Loucy (cell line): ENCODE data around the gene RAB7A.

ENCODE experiments used
- H2AFZ ChIP-seq: fragments of 200-600 bp; sonication (generic); 2 replicates; pipeline ENCODE4 v1.6.0; 2016; ENCODE audit warnings: antibody characterized with exemption, mild to moderate bottlenecking, low read length, moderate library complexity
- H3F3A ChIP-seq: fragments of 200-600 bp; 2 replicates; pipeline ENCODE4 v1.6.0; 2016; ENCODE audit warnings: antibody characterized with exemption, low read depth, mild to moderate bottlenecking
- H3K27me3 ChIP-seq: fragments of 200-600 bp; sonication (generic); 2 replicates; pipeline ENCODE4 v1.6.1; 2014; ENCODE audit warnings: low read length, mild to moderate bottlenecking; ENCODE audit not compliant: insufficient read depth, poor library complexity, severe bottlenecking
- H3K36me3 ChIP-seq: fragments of 200-600 bp; sonication (generic); 2 replicates; pipeline ENCODE4 v1.6.1; 2016; ENCODE audit warnings: low read length; ENCODE audit not compliant: insufficient read depth
- H3K4me1 ChIP-seq: fragments of 200-600 bp; sonication (generic); 2 replicates; pipeline ENCODE4 v1.5.1; 2014; ENCODE audit warnings: low read length, mild to moderate bottlenecking; ENCODE audit not compliant: insufficient read depth, poor library complexity, severe bottlenecking
- H3K4me2 ChIP-seq: fragments of 200-600 bp; sonication (generic); 2 replicates; pipeline ENCODE4 v1.6.0; 2014; ENCODE audit warnings: antibody characterized with exemption, low read length, low read depth, mild to moderate bottlenecking; ENCODE audit not compliant: poor library complexity, severe bottlenecking
- H3K4me3 ChIP-seq: fragments of 200-600 bp; sonication (generic); 2 replicates; pipeline ENCODE4 v1.5.1; 2014; ENCODE audit warnings: low read length, mild to moderate bottlenecking, mixed read lengths; ENCODE audit not compliant: poor library complexity, severe bottlenecking
- H3K79me2 ChIP-seq: fragments of 200-600 bp; sonication (generic); 2 replicates; pipeline ENCODE4 v1.6.1; 2014; ENCODE audit warnings: low read length; ENCODE audit not compliant: insufficient read depth
- H3K9ac ChIP-seq: fragments of 200-600 bp; sonication (generic); 2 replicates; pipeline ENCODE4 v1.6.0; 2014; ENCODE audit warnings: mild to moderate bottlenecking, low read depth, low read length, moderate library complexity; ENCODE audit not compliant: poor library complexity, severe bottlenecking
- H3K9me2 ChIP-seq: fragments of 200-600 bp; sonication (generic); replicated peaks from 2 replicates; pipeline ENCODE4 v1.6.1; 2016; ENCODE audit warnings: low read depth, low read length, mixed read lengths
- H3K9me3 ChIP-seq: fragments of 200-600 bp; sonication (generic); 2 replicates; pipeline ENCODE4 v1.6.1; 2014; ENCODE audit warnings: mild to moderate bottlenecking, antibody characterized with exemption, low read length, low read depth; ENCODE audit not compliant: insufficient read depth
- H4K20me1 ChIP-seq: fragments of 200-600 bp; sonication (generic); 2 replicates; pipeline ENCODE4 v1.6.0; 2014; ENCODE audit warnings: antibody characterized with exemption, low read length, mild to moderate bottlenecking; ENCODE audit not compliant: insufficient read depth, poor library complexity, severe bottlenecking
- EZH2phosphoT487 ChIP-seq: fragments of 200-600 bp; IDR thresholded peaks from 2 replicates; pipeline ENCODE4 v1.6.1; 2018; ENCODE audit warnings: antibody characterized with exemption, mild to moderate bottlenecking, moderate library complexity, borderline replicate concordance
- TF ChIP-seq, protein P1 (sequence below): fragments of 200-600 bp; sonication (generic); conservative IDR thresholded peaks from 2 replicates; pipeline ENCODE4 v1.5.1; 2014; ENCODE audit warnings: mild to moderate bottlenecking, antibody characterized with exemption, low read length

The RAB7A gene

DNA sequence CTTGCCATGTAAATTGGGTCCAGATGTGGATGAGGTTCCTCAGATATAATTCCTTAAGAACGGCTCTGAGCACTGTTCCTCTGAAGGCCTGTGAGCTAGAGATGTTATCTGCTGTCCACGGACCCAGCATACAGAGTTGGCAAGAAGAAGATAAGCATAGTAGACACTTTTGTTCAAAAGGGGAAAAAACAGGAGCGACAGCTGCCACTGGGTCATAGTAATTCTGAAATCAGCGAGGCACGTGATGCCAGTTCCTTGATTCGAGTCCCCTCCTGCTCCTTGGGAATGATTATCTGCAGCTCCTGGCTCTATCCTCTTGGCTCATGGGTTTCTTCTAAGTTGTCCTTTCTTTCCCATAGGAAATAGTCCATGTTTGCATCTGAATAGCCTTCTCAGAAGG is 2.5 kb upstream of the RAB7A start:
- Histone ChIP-seq H3K4me1 (peaks cover 20% of the 10 kb centered on the region), H2AFZ (no peak overlapping the region), H4K20me1 (peaks cover 23% of the 10 kb centered on the region)

DNA sequence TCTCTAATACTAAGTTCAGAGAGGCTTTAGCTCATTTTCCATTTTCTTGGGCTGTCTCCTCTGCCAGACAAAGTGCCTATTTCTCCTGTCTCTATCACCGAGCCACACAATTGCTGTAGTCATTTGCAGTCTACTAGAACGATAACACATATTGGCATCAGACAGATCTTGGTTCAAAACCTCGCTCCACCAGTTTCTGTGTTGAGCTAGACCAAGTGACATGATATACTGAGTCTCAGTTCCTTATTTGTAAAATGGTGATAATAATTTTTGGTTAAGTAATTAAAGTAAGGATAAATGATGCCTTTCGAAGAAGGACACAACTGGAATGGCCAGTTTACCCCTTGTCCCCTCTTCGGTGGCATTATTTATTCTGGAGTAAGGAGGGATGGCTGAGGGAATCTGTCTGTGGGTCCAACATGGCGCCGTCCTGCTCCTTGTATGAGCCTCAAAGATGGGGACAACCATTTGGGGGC is 398 bp upstream of the RAB7A start:
- H3K4me3 ChIP-seq: peak overlapping the region; percentile 93
- H3K9me3 ChIP-seq: no peaks in the 10 kb centered on the region
- no peaks in the 10 kb centered on the region for H3K36me3 ChIP-seq
- H3K4me1 ChIP-seq: peaks cover 30% of the 10 kb centered on the region
- H3K79me2 ChIP-seq: peaks cover 46% of the 10 kb centered on the region
- H3K9ac ChIP-seq: no peak overlapping the region
- peak overlapping the region; percentile 47 for H3K4me2 ChIP-seq
- H4K20me1 ChIP-seq: peaks cover 39% of the 10 kb centered on the region
- H3F3A ChIP-seq: no peaks in the 10 kb centered on the region
- H3K27me3 ChIP-seq: peaks cover 4% of the 10 kb centered on the region
- H2AFZ ChIP-seq: peak overlapping the region; percentile 93
- H3K9me2 ChIP-seq: no peaks in the 10 kb centered on the region
- no peak for TF ChIP-seq EZH2phosphoT487
- TF ChIP-seq, protein P1, sequence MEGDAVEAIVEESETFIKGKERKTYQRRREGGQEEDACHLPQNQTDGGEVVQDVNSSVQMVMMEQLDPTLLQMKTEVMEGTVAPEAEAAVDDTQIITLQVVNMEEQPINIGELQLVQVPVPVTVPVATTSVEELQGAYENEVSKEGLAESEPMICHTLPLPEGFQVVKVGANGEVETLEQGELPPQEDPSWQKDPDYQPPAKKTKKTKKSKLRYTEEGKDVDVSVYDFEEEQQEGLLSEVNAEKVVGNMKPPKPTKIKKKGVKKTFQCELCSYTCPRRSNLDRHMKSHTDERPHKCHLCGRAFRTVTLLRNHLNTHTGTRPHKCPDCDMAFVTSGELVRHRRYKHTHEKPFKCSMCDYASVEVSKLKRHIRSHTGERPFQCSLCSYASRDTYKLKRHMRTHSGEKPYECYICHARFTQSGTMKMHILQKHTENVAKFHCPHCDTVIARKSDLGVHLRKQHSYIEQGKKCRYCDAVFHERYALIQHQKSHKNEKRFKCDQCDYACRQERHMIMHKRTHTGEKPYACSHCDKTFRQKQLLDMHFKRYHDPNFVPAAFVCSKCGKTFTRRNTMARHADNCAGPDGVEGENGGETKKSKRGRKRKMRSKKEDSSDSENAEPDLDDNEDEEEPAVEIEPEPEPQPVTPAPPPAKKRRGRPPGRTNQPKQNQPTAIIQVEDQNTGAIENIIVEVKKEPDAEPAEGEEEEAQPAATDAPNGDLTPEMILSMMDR: no peak

More for the DNA sequence above, 2.5 kb upstream of the RAB7A start:
- Histone ChIP-seq H3K9me2 (no peaks in the 10 kb centered on the region), H3K36me3 (no peaks in the 10 kb centered on the region), H3K79me2 (peaks cover 25% of the 10 kb centered on the region), H3F3A (no peaks in the 10 kb centered on the region), H3K4me2 (no peak overlapping the region), H3K9ac (no peak overlapping the region), H3K27me3 (peaks cover 4% of the 10 kb centered on the region), H3K9me3 (no peaks in the 10 kb centered on the region), H3K4me3 (no peak overlapping the region)
- TF ChIP-seq, protein P1: no peak
- no peak for TF ChIP-seq EZH2phosphoT487

DNA sequence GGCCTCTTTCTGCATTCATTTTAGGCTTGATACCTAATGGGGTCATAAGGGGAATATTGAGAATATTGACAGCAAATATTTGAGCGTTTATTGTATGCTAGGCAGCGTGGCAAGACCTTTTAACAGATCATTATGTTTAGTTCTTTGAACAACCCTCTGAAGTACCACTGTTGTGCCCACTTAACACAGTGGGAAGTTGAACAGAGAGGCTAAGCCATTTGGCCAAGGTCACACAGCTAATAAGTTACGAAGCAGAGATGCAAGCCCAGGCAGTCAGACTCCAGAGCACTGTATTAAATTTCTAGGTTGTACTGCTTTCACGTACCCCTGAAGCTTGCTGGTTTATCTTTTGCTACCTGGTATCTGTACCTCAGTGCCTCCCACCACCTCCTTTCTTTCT is 1.1 kb downstream of the RAB7A start:
- peak overlapping the region; percentile 83 for H3K9ac ChIP-seq
- no peaks in the 10 kb centered on the region for H3F3A ChIP-seq
- H3K4me2 ChIP-seq: peak overlapping the region; percentile 95
- peaks cover 4% of the 10 kb centered on the region for H3K27me3 ChIP-seq
- H2AFZ ChIP-seq: no peak overlapping the region
- TF ChIP-seq, protein P1: no peak
- no peak for TF ChIP-seq EZH2phosphoT487
- H4K20me1 ChIP-seq: peaks cover 52% of the 10 kb centered on the region
- peaks cover 61% of the 10 kb centered on the region for H3K79me2 ChIP-seq
- no peaks in the 10 kb centered on the region for H3K9me2 ChIP-seq
- H3K9me3 ChIP-seq: no peaks in the 10 kb centered on the region
- peaks cover 40% of the 10 kb centered on the region for H3K4me1 ChIP-seq
- no peaks in the 10 kb centered on the region for H3K36me3 ChIP-seq
- peak overlapping the region; percentile 93 for H3K4me3 ChIP-seq
